GM10266 (cell line): ENCODE measurements around the gene CAV2.

ENCODE experiments used
- DNase-seq: peaks from one replicate; pipeline ENCODE4 v3.0.0; 2012; ENCODE audit errors: extremely low spot score
- TF ChIP-seq, protein P1 (sequence below): IDR thresholded peaks from 2 replicates; pipeline ENCODE4 v1.5.1; 2012; ENCODE audit warnings: mild to moderate bottlenecking, low read depth; ENCODE audit not compliant: control insufficient read depth, insufficient read depth; ENCODE audit errors: missing control alignments

Gene CAV2

DNA sequence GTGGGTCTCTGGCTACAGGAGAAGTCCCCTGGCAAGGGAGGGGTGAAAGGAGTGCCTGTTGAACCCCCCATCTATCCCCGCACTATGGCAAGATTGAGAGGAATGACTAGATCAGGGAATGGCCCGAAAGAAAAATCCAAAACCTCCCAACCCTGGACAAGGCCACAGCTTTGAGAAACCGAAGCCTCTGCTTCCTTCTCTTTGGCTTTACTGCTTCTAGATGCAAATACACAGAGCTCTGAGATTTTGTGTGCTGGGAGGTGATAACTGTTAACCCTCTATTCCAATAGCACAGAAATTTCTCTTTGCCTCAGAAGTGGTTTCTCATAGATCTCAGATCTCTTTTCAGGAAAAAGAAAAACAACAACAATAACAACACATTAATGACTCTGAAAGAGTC lies 40.3 kb downstream of the CAV2 start:
- DNase-seq, result no peak
- TF ChIP-seq, protein P1, sequence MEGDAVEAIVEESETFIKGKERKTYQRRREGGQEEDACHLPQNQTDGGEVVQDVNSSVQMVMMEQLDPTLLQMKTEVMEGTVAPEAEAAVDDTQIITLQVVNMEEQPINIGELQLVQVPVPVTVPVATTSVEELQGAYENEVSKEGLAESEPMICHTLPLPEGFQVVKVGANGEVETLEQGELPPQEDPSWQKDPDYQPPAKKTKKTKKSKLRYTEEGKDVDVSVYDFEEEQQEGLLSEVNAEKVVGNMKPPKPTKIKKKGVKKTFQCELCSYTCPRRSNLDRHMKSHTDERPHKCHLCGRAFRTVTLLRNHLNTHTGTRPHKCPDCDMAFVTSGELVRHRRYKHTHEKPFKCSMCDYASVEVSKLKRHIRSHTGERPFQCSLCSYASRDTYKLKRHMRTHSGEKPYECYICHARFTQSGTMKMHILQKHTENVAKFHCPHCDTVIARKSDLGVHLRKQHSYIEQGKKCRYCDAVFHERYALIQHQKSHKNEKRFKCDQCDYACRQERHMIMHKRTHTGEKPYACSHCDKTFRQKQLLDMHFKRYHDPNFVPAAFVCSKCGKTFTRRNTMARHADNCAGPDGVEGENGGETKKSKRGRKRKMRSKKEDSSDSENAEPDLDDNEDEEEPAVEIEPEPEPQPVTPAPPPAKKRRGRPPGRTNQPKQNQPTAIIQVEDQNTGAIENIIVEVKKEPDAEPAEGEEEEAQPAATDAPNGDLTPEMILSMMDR, result no peak

DNA sequence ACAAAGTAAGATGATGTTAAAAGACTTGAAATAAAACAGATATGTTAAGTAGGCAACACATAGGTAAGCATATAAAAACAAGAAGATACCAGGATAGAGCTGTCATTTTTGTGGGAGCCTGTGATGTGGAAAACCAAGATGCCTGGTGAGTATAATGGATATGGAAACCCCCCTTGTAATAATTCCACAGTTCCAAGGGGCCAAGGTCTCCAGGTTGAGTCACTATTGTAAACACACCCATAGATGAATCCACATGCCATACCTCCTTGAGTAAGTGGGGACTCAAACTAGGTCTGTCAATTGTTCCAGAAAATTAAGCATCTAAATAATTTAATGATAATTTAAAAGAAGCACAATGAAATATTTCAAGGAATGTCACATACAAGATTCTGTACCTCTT lies 41.2 kb downstream of the CAV2 start:
- DNase-seq, result no peak

DNA sequence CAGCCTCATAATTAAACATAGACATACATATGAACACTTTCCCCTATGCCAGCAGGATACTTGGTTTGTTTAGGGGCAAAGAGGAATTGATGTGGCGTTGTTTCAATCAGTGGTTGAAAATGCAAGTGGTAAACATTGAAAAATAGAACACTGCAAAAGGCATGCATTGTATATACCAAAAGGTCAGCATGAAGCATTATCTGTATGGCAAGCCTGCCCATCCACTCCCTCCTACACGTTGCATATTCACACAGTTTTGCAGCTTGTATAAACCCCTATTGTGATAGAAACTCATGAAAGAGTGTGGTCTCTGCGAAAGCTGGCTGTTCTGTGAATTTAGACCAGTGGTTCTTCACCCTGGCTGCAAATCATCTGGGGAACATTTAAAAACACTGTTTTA lies 42.4 kb downstream of the CAV2 start:
- TF ChIP-seq, protein P1, result no peak
- no peak for DNase-seq

More for the DNA sequence above, 41.2 kb downstream of the CAV2 start:
- TF ChIP-seq, protein P1, result no peak

DNA sequence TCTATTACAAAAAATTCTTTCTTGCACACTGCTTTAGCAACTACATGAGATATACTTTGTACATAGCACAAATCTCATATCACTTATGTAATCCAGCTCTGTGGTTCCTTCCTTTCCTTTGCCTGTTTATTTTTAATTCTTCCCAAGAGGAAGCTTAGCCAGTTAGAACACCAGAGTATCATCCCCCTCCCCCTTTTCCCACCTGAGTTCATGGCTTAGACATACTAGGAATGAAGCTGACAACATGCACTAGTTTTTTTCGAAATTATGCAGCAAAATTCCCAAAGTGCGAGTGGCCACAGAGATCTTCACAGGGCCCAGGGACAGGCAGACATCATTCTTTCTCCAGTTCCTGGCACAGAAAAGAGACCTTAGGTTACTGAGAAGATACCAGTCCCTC lies 43.1 kb downstream of the CAV2 start:
- TF ChIP-seq, protein P1, result no peak
- no peak for DNase-seq

DNA sequence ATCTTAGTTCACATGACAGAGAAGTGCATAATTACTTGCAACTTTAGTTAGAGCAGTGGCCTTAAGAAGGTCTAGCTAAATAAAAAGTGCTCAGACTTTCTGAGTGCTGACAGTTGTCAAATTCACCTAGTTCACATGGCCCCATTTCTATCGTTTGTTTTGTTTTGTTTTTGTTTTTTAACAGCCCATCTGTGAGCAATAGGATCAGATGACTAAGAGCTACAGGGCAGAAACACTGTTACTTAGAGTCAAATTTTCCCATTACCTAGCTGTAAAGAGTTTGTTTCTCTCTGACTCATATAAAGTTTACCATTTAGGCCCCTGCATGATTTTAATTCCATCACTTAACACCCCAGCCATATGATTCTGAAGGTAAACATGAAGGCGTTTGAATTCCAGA lies 44.1 kb downstream of the CAV2 start:
- TF ChIP-seq, protein P1, result no peak
- DNase-seq, result no peak

DNA sequence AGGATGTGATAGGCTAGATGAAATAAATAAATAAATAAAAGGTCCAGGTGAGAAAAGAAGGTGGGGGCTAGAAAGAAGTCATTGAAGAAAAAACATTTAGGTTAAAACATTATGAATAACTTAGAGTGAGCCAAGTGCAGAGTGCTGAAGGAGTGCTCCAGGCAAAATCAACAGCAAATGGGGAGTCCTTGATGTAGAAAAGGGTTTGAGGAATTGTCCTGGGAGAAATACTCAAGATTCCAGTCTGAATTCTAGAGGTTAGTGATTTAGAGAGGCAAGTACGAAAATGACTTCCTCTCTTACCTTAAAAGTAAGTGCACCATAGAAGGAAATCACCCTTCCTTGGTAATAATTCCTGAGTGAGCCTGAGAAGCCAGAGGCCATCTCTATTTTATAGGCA lies 44.9 kb downstream of the CAV2 start:
- DNase-seq, result no peak
- TF ChIP-seq, protein P1, result no peak

DNA sequence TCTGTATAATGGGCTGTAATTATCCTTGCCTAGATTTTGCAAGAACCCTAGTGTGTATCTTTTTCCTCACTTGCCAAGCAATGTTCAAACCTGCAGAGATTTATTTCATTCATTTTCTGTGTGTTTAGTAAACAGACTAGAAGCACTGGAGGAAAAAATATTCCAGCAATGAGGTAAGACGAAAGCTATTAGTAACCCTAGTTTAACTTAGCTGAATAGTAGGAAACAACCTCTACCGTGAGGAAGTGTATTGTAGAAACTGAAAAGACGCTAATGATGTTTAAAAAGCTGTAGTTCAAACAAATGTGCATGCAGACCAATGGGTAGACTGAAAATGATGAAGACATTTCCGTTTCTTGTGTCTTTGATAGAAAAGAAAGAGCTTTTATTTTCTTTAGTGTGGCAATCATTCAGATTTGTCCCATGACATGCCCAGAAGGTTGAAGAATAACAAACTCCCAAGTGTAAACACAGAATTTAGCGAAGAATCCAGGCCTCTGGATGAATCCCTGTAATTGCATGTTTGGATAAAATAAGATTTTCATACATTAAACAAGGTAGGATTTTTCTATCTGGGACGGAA lies 46.0 kb downstream of the CAV2 start:
- no peak for DNase-seq
- TF ChIP-seq, protein P1, result no peak
